ENCODE data around the gene ARSG. TPM values are rescaled to one million over a fixed set of nuclear protein-coding genes. Genes with fewer than 3 reads are reported as not detected.

Gene ARSG
- total and polyA plus RNA-seq, 2 of the 8 experiments (the other 6 are each of a cell fraction or from before 2014, with no cell fraction given): 3.3 to 4.0 TPM

GRCh38 chr17:68446626-68447041 is 155.3 kb downstream of the ARSG start:
- no peak overlapping the region for H2AK5ac ChIP-seq (ENCODE audit: low read depth, low read length)
- WGBS, 2 experiments (ENCODE audit: extremely low coverage in 1 of 2, insufficient coverage in 1 of 2, insufficient read length in 1 of 2, insufficient replicate concordance in 2 of 2, low coverage in 1 of 2, low lambda C conversion rate in 2 of 2, missing lambda C conversion rate in 1 of 2): 87% methylated on average over 9 of the region's 9 CpGs; no CpG with 5 or more reads in 1 of the 2 experiments
- FAIRE-seq: no peak
- no peak overlapping the region for H3K9ac ChIP-seq (replicated peaks in 1 of 4; ENCODE audit: extremely low read depth in 1 of 4, low read depth in 3 of 4, low read length in 3 of 4)
- H2BK5ac ChIP-seq (ENCODE audit: low read depth, low read length): no peak overlapping the region
- H2BK12ac ChIP-seq (ENCODE audit: low read depth, low read length): no peak overlapping the region
- ChIA-PET CTCF (ENCODE audit: partially characterized antibody) (interaction anchor here (1.4 to 9.2 kb wide), 3 partner anchors 10 to 19 kb away, joined by 4 to 67 read pairs (median 6); no protein-coding TSS in a partner anchor), POLR2A (ENCODE audit: partially characterized antibody) (interaction anchor here (1.2 to 1.6 kb wide), 2 partner anchors 10 to 17 kb away, joined by 3 to 6 read pairs; partner anchors contain the start of gene WIPI1)
- H2BK20ac ChIP-seq (ENCODE audit: low read length): no peak overlapping the region
- no peak overlapping the region for H3K14ac ChIP-seq (ENCODE audit: insufficient read length)
- H3K23ac ChIP-seq (ENCODE audit: insufficient read length): no peak overlapping the region
- H3K4ac ChIP-seq (replicated peaks; ENCODE audit: insufficient read length, low read depth, low read length): no peak overlapping the region
- H3K18ac ChIP-seq (ENCODE audit: extremely low read depth, low read length): no peak overlapping the region
- no peaks in the 10 kb centered on the region for H3K79me1 ChIP-seq (ENCODE audit: low read depth, low read length)
- no peaks in the 10 kb centered on the region for H3K9me3 ChIP-seq (ENCODE audit: insufficient read depth in 2 of 2, low read depth in 1 of 2, low read length in 1 of 2)
- H2BK15ac ChIP-seq (ENCODE audit: low read length): no peak overlapping the region
- H3K27me3 ChIP-seq (replicated peaks in 1 of 4; ENCODE audit: control insufficient read depth in 3 of 4, extremely low read depth in 1 of 4, insufficient read depth in 3 of 4, low read length in 3 of 4): no peaks in the 10 kb centered on the region
- no peak overlapping the region for H3K56ac ChIP-seq (replicated peaks; ENCODE audit: insufficient read length, low read depth, low read length)
- H3K4me2 ChIP-seq (ENCODE audit: insufficient read depth in 1 of 2, low read depth in 2 of 2, low read length in 2 of 2): no peak overlapping the region
- H4K20me1 ChIP-seq (replicated peaks in 1 of 2; ENCODE audit: control insufficient read depth in 1 of 2, insufficient read depth in 2 of 2, low read length in 2 of 2): no peaks in the 10 kb centered on the region
- no peak overlapping the region for H2BK120ac ChIP-seq (replicated peaks; ENCODE audit: low read depth, low read length)
- no peak for DNase-seq (ENCODE audit: low read depth in 1 of 2, low spot score in 2 of 2)
- H4K5ac ChIP-seq (ENCODE audit: insufficient read length, low read depth, low read length): no peak overlapping the region
- peaks cover 0 to 8% (median under 1%) of the 10 kb centered on the region in 4 experiments; a peak in 1 of 8 replicates for H3K36me3 ChIP-seq (ENCODE audit: control insufficient read depth in 2 of 4, insufficient read depth in 4 of 4, low read length in 3 of 4)
- H3K4me3 ChIP-seq (ENCODE audit: extremely low read depth in 1 of 4, insufficient read depth in 2 of 4, low read depth in 3 of 4, low read length in 4 of 4): no peak overlapping the region
- no peak overlapping the region for H3K27ac ChIP-seq (ENCODE audit: low read depth, low read length)
- no peak overlapping the region for H4K8ac ChIP-seq (ENCODE audit: extremely low read depth, insufficient read depth, low read length)
- H3K23me2 ChIP-seq (ENCODE audit: low read depth, low read length): no peaks in the 10 kb centered on the region
- no peak overlapping the region for H4K91ac ChIP-seq (replicated peaks; ENCODE audit: insufficient read length, low read length)
- no peak overlapping the region for H2AFZ ChIP-seq (ENCODE audit: low read length)
- H3K79me2 ChIP-seq (ENCODE audit: control insufficient read depth in 1 of 2, insufficient read depth in 2 of 2, low read length in 2 of 2): no peaks in the 10 kb centered on the region
- no peaks in the 10 kb centered on the region for H3K4me1 ChIP-seq (replicated peaks in 1 of 4; ENCODE audit: control insufficient read depth in 3 of 4, insufficient read depth in 4 of 4, low read length in 3 of 4)
- no peak for TF ChIP-seq NANOG (IDR thresholded peaks at IDR 0.05; ENCODE audit: insufficient read depth, low read depth, low read length, poor library complexity, severe bottlenecking)
- no peak for TF ChIP-seq KDM1A (IDR thresholded peaks at IDR 0.05; ENCODE audit: borderline replicate concordance, low read length)
- TF ChIP-seq NRF1 (IDR thresholded peaks at IDR 0.05; ENCODE audit: low read depth, low read length): no peak
- no peak for TF ChIP-seq CBX5 (IDR thresholded peaks at IDR 0.05; ENCODE audit: low read depth, low read length)
- TF ChIP-seq ATF2 (IDR thresholded peaks at IDR 0.05; ENCODE audit: low read length): no peak
- TF ChIP-seq EP300 (IDR thresholded peaks at IDR 0.05; ENCODE audit: borderline replicate concordance in 1 of 2, low read depth in 2 of 2, low read length in 2 of 2): no peak
- TF ChIP-seq PHF8 (conservative IDR thresholded peaks at IDR 0.05; ENCODE audit: low read depth, low read length): no peak
- TF ChIP-seq BRCA1 (IDR thresholded peaks at IDR 0.05; ENCODE audit: low read depth, low read length): no peak
- TF ChIP-seq SAP30 (IDR thresholded peaks at IDR 0.05; ENCODE audit: insufficient read depth, insufficient replicate concordance, low read length): no peak
- no peak for TF ChIP-seq CTBP2 (IDR thresholded peaks at IDR 0.05; ENCODE audit: borderline replicate concordance, insufficient read depth, insufficient read length, low read length)
- no peak for TF ChIP-seq FOSL1 (IDR thresholded peaks at IDR 0.05; ENCODE audit: insufficient read depth, low read depth, low read length)

All from H1 (cell line).